OCI-LY7 (cell line): Measurements from ENCODE around the gene ITGAE. TPM values are rescaled to one million over a fixed set of nuclear protein-coding genes. Genes with fewer than 3 reads are reported as not detected.

Experiments
- BruUV-seq: library from RNA; stranded (reverse); fragments of 400-500 nt; replicated peaks from 2 replicates; lab custom pipeline; 2021; lab: Mats Ljungman, UMichigan
- CTCF ChIA-PET: fragments of 300-600 bp; sonication (Branson Sonifier 250); formaldehyde crosslinking; loops from one replicate; lab custom pipeline; 2022; ENCODE audit warnings: antibody characterized with exemption; ENCODE audit not compliant: unreplicated experiment; lab: Charles Lee
- POLR2A ChIA-PET: fragments of 300-600 bp; sonication (Branson Sonifier 250); formaldehyde crosslinking; loops from one replicate; lab custom pipeline; 2022; ENCODE audit warnings: antibody characterized with exemption; lab: Charles Lee
- DNase-seq: peaks from one replicate; pipeline ENCODE4 v3.0.0-alpha.2; 2015; ENCODE audit warnings: low spot score
- H2AFZ ChIP-seq: fragments of 200-600 bp; sonication (generic), shearing (Covaris generic); 2 replicates; pipeline ENCODE4 v1.6.1; 2014; ENCODE audit warnings: mild to moderate bottlenecking, antibody characterized with exemption, low read length, moderate library complexity
- H3K27ac ChIP-seq: fragments of 200-600 bp; sonication (generic); 2 replicates; pipeline ENCODE4 v1.5.1; 2014; ENCODE audit warnings: mixed run types, low read depth, mild to moderate bottlenecking, moderate library complexity, low read length, inconsistent platforms; ENCODE audit not compliant: poor library complexity, severe bottlenecking
- H3K36me3 ChIP-seq: fragments of 200-600 bp; sonication (generic); 2 replicates; pipeline ENCODE4 v1.6.1; 2014; ENCODE audit warnings: mild to moderate bottlenecking, antibody characterized with exemption, low read length, moderate library complexity, mixed read lengths; ENCODE audit not compliant: insufficient read depth
- H3K4me1 ChIP-seq: fragments of 200-600 bp; sonication (generic); 2 replicates; pipeline ENCODE4 v1.5.1; 2014; ENCODE audit warnings: mild to moderate bottlenecking, low read length; ENCODE audit not compliant: insufficient read depth, poor library complexity, severe bottlenecking
- H3K4me2 ChIP-seq: fragments of 200-600 bp; sonication (generic); 2 replicates; pipeline ENCODE4 v1.6.1; 2014; ENCODE audit warnings: mild to moderate bottlenecking, low read length
- H3K4me3 ChIP-seq: fragments of 200-600 bp; sonication (generic); 2 replicates; pipeline ENCODE4 v1.5.1; 2014; ENCODE audit warnings: mild to moderate bottlenecking, low read depth, low read length; ENCODE audit not compliant: poor library complexity, severe bottlenecking
- H3K79me2 ChIP-seq: fragments of 200-600 bp; sonication (generic); 2 replicates; pipeline ENCODE4 v1.6.1; 2016; ENCODE audit warnings: low read depth, mild to moderate bottlenecking, low read length, moderate library complexity, mixed read lengths; ENCODE audit not compliant: insufficient read depth
- H3K9me2 ChIP-seq: fragments of 200-600 bp; sonication (generic); 2 replicates; pipeline ENCODE4 v1.6.1; 2016; ENCODE audit warnings: mild to moderate bottlenecking, low read length, mixed read lengths; ENCODE audit not compliant: insufficient read depth
- H3K9me3 ChIP-seq: fragments of 200-600 bp; sonication (generic); 2 replicates; pipeline ENCODE4 v1.6.1; 2014; ENCODE audit warnings: mild to moderate bottlenecking, mixed run types, low read length, mixed read lengths
- H4K20me1 ChIP-seq: fragments of 200-600 bp; sonication (generic); 2 replicates; pipeline ENCODE4 v1.6.1; 2014; ENCODE audit warnings: mild to moderate bottlenecking, antibody characterized with exemption, low read length, moderate library complexity, mixed read lengths; ENCODE audit not compliant: insufficient read depth
- CTCF ChIP-seq: fragments of 200-600 bp; sonication (generic); conservative IDR thresholded peaks from 2 replicates; pipeline ENCODE4 v1.5.1; 2014; ENCODE audit warnings: mild to moderate bottlenecking, antibody characterized with exemption, low read length, moderate library complexity, mixed read lengths
- EZH2phosphoT487 ChIP-seq: fragments of 200-600 bp; sonication (generic); IDR thresholded peaks from 2 replicates; pipeline ENCODE4 v1.6.1; 2018; ENCODE audit warnings: low read depth, borderline replicate concordance, mild to moderate bottlenecking, mixed run types, antibody characterized with exemption, low read length, moderate library complexity, mixed read lengths
- intact Hi-C: fragments of 100-400 bp; cut with micrococcal nuclease; formaldehyde crosslinking; loops from one replicate; pipeline ENCODE4 v1.10.0; 2022; ENCODE audit not compliant: unreplicated experiment
- total RNA-seq, 2 experiments: library from RNA; depleted of rRNA in 1 of 2; stranded (reverse); fragments of >200 nt in 1 of 2; shearing (Covaris generic) in 1 of 2; gene quantifications; 2 replicates each; pipeline ENCODE4 v1.2.3, GENCODE V29; 2014 to 2022

ITGAE gene
- total RNA-seq, 2 experiments from 2014 or later = 52.2 to 61.2 TPM

GRCh38 chr17:3740611-3741073 is 60.3 kb downstream of the ITGAE start:
- Histone ChIP-seq H3K79me2 (no peaks in the 10 kb centered on the region), H3K36me3 (no peaks in the 10 kb centered on the region), H2AFZ (no peak overlapping the region), H3K9me2 (no peaks in the 10 kb centered on the region), H3K4me1 (peaks cover 11% of the 10 kb centered on the region), H3K9me3 (no peaks in the 10 kb centered on the region), H3K4me2 (no peak overlapping the region), H3K4me3 (no peak overlapping the region), H3K27ac (no peak overlapping the region), H4K20me1 (no peaks in the 10 kb centered on the region)
- ChIA-PET POLR2A (interaction anchor here (0.6 to 0.7 kb wide), 3 partner anchors 63 to 136 kb away, joined by 3 read pairs; no protein-coding TSS in a partner anchor), CTCF (no interaction called here)
- no TSS peak for BruUV-seq
- intact Hi-C loops = no loop called here
- TF ChIP-seq CTCF (no peak), EZH2phosphoT487 (no peak)
- no peak for DNase-seq

DNA sequence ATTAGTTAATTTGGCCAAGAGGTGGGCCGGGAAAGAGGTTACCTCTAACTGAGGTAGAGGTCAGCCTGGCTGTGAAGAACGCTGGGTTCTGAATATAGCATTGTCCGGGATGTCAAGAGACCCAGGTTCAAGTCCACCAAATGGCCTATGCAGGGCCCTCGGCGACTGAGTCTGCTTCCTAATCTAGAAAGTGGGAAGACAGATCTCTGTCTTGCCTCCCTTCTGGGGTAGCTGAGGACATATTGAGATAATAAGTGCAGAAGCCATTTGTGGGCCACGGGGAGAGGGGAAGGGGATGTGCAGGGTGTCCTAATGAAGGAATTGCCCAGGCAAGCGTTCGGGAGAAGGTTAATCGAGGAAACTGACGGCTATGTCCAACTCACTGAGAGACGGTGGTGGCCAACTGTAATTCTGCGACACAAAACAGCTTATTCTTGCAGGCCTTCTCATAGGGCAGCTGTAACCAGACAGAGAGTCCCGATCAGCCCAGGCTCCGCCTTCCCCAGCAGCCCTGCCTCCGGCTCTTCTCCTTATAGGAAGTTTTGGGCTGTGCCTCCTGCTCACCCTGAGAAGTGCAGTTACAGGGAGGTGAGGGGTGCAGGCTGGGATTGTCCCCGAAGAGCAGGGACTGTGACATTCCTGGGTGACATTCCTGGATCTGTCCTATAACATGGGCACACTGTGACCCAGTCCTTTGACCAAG is 61.4 kb downstream of the ITGAE start:
- intact Hi-C loops = no loop called here
- no peak overlapping the region for H3K27ac ChIP-seq
- H3K4me1 ChIP-seq = peaks cover 11% of the 10 kb centered on the region
- CTCF ChIA-PET = interaction anchor here (2.9 kb wide), 1 partner anchor 88 kb away, joined by 16 read pairs; no protein-coding TSS in a partner anchor
- TF ChIP-seq EZH2phosphoT487 (no peak), CTCF (no peak)
- no TSS peak for BruUV-seq
- no peak overlapping the region for H3K4me3 ChIP-seq
- no peak for DNase-seq
- POLR2A ChIA-PET = no interaction called here
- no peaks in the 10 kb centered on the region for H3K9me2 ChIP-seq
- H3K4me2 ChIP-seq = no peak overlapping the region
- H3K9me3 ChIP-seq = no peaks in the 10 kb centered on the region
- no peaks in the 10 kb centered on the region for H3K79me2 ChIP-seq
- H4K20me1 ChIP-seq = no peaks in the 10 kb centered on the region
- H2AFZ ChIP-seq = no peak overlapping the region; the same call in 1 of the 2 replicates
- no peaks in the 10 kb centered on the region for H3K36me3 ChIP-seq
